Muscle of leg (tissue), 11 donors: ENCODE results near the gene STK24. TPM values are rescaled to one million over a fixed set of nuclear protein-coding genes. Genes with fewer than 3 reads are reported as not detected.

Source experiments
- DNase-seq: peaks from one replicate; pipeline ENCODE4 v3.0.0; 2013
- H3K27ac ChIP-seq: one replicate; pipeline ENCODE4 v1.5.1; 2013; ENCODE audit warnings: mild to moderate bottlenecking, low read length, control low read depth
- H3K27me3 ChIP-seq: one replicate; pipeline ENCODE4 v1.6.1; 2013; ENCODE audit warnings: low read length; ENCODE audit not compliant: control insufficient read depth, insufficient read depth
- H3K36me3 ChIP-seq: one replicate; pipeline ENCODE4 v1.6.1; 2013; ENCODE audit warnings: low read length; ENCODE audit not compliant: control insufficient read depth, insufficient read depth
- H3K4me1 ChIP-seq: one replicate; pipeline ENCODE4 v1.6.1; 2013; ENCODE audit warnings: low read length; ENCODE audit not compliant: control insufficient read depth, insufficient read depth
- H3K4me3 ChIP-seq: one replicate; pipeline ENCODE4 v1.5.1; 2013; ENCODE audit warnings: low read length, control low read depth
- H3K9me3 ChIP-seq: replicated peaks from 2 replicates; pipeline ENCODE4 v1.6.1; 2013; ENCODE audit warnings: low read depth, low read length; ENCODE audit not compliant: control insufficient read depth
- WGBS: methylation state at CpG from one replicate; pipeline ENCODE4 v1.1.5; 2013; ENCODE audit warnings: missing lambda C conversion rate; ENCODE audit not compliant: insufficient coverage; 5-methylcytosine and 5-hydroxymethylcytosine counted together
- polyA plus RNA-seq, 8 donors: library from polyadenylated mRNA; unstranded; fragments of 120-200 nt; gene quantifications; one replicate each; pipeline versions ENCODE4 v1.2.1 to v1.2.3, GENCODE V29; 2013; ENCODE audit warnings: inconsistent platforms in 1 of 8, low replicate concordance in 1 of 8; ENCODE audit not compliant: insufficient read length in 8 of 8, insufficient read depth in 1 of 8
- total RNA-seq: library from RNA; stranded (reverse); fragments of 120-200 nt; gene quantifications from one replicate; pipeline ENCODE4 v1.2.4, GENCODE V29; 2013

The STK24 gene
- total and polyA plus RNA-seq, 9 donors = 36.2 to 61.8 (median 44.1) TPM

DNA sequence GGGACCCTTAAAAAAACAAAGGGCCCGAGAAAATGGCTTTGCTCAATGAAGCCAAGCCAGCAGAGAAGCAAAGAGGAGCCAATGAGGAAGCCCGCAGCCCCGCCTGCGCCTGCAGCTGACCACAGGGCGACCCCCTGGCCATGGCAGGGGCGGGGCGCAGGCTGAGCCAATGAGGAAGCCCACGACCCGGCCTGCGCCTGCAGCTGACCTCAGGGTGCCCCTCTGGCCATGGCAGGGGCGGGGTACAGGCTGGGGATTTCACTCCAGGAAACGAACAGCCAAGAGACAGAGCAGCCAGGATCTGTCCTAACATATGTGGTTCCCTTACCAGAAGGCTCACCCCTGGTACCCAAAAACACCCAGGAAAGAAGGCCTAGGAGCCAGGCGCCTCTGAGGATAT, 101.4 kb downstream of the STK24 start:
- peaks cover 32% of the 10 kb centered on the region for H3K36me3 ChIP-seq
- no peak overlapping the region for H3K27ac ChIP-seq
- H3K9me3 ChIP-seq = no peaks in the 10 kb centered on the region
- WGBS = 59% methylated on average over 11 of the region's 13 CpGs
- peaks cover 33% of the 10 kb centered on the region for H3K4me1 ChIP-seq
- H3K27me3 ChIP-seq = no peaks in the 10 kb centered on the region
- no peak for DNase-seq
- no peak overlapping the region for H3K4me3 ChIP-seq

DNA sequence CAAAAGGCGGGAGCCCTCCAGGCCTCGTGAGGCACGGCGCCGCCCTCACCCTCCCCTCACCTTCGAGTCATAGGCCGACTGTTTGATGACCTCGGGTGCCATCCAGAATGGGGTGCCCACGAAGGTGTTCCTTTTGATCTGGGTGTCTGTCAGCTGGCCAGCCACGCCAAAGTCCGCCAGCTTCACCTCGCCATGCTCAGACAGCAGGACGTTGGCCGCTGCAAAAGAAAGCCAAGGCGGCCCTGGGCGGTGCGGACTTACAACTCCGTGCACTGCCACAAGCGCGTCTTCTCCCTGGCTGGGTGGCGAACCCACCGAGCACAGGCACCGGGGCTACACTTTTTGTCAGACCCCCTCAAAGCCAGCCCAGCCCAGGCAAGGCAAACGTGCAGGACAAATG, 102.1 kb downstream of the STK24 start:
- H3K27me3 ChIP-seq = no peaks in the 10 kb centered on the region
- H3K27ac ChIP-seq = no peak overlapping the region
- WGBS = 89% methylated on average over 24 of the region's 24 CpGs
- H3K9me3 ChIP-seq = no peaks in the 10 kb centered on the region
- H3K4me1 ChIP-seq = peaks cover 32% of the 10 kb centered on the region
- no peak overlapping the region for H3K4me3 ChIP-seq
- no peak for DNase-seq
- peaks cover 32% of the 10 kb centered on the region for H3K36me3 ChIP-seq

DNA sequence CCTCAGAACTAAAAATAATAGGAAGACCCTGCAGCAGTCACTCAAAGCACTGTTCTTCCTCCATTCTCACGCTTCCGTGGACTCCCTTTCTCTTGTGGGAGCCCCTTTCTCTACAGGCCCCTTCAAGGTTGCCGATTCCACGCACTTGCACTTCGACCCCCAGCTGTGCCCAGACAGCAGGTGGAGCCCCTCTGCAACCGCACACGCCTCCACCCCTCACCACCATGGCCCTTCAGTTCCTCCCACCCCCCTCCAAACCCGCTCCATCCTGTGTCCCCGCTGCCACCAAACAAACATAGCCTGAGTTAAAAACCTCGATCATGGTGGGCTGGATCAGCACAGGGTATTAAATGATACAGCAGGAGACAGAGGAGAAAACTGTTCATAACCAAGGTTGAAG, 102.6 kb downstream of the STK24 start:
- Histone ChIP-seq H3K4me3 (no peak overlapping the region), H3K4me1 (peaks cover 31% of the 10 kb centered on the region), H3K27ac (no peak overlapping the region), H3K9me3 (no peaks in the 10 kb centered on the region), H3K36me3 (peaks cover 35% of the 10 kb centered on the region), H3K27me3 (no peaks in the 10 kb centered on the region)
- WGBS = 86% methylated on average over 8 of the region's 10 CpGs
- DNase-seq = no peak

DNA sequence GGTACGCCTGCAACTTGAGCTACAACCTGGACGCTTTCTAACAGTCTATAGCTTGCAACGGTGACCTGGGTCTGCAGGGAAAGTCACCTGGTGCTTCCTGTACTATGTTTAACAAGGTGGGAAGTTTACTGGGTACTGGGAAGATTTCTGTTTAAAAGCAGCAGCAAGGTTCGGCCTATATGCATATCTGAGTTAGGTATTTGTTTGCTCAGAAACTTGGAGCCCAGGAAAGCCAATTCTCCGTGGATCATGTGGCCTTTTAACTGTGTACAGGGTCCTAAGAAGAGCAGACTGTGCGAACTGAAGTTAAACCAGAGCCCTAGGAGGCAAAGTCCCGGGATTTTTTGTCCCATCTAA, 103.1 kb downstream of the STK24 start:
- no peak overlapping the region for H3K27ac ChIP-seq

GRCh38 chr13:98473135-98473787, 103.6 kb downstream of the STK24 start:
- H3K36me3 ChIP-seq = peaks cover 37% of the 10 kb centered on the region
- H3K27me3 ChIP-seq = no peaks in the 10 kb centered on the region
- WGBS = 77% methylated on average over 5 of the region's 5 CpGs
- no peak overlapping the region for H3K27ac ChIP-seq
- no peaks in the 10 kb centered on the region for H3K9me3 ChIP-seq
- no peak overlapping the region for H3K4me3 ChIP-seq
- no peak for DNase-seq
- peaks cover 34% of the 10 kb centered on the region for H3K4me1 ChIP-seq

More for the DNA sequence above, 103.1 kb downstream of the STK24 start:
- Histone ChIP-seq H3K27me3 (no peaks in the 10 kb centered on the region), H3K4me1 (peaks cover 33% of the 10 kb centered on the region), H3K36me3 (peaks cover 37% of the 10 kb centered on the region), H3K4me3 (no peak overlapping the region), H3K9me3 (no peaks in the 10 kb centered on the region)
- 85% methylated on average over 5 of the region's 7 CpGs for WGBS
- no peak for DNase-seq

DNA sequence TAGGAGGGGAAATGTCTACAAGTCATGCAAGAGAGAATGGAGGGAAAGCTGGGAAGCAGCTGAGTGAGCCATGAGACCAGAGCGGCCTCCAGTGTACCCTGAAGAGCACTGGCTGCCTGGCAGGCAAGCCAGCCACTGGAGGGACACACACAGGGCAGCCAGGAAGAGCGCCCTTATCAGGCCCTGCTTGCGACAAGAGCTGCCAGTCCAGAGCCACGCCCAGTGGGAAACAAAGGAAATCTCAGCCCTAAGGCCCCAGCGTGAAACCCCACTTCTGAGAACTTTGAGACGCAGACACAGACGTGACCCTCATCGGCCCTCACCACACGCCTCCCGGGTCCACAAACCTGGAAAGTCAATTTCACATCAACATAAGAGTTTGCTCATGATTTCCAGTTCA, 105.0 kb downstream of the STK24 start:
- H3K36me3 ChIP-seq = peaks cover 37% of the 10 kb centered on the region
- 82% methylated on average over 10 of the region's 10 CpGs for WGBS
- H3K4me1 ChIP-seq = peaks cover 30% of the 10 kb centered on the region
- no peak overlapping the region for H3K4me3 ChIP-seq
- no peak overlapping the region for H3K27ac ChIP-seq
- DNase-seq = no peak
- no peaks in the 10 kb centered on the region for H3K27me3 ChIP-seq
- no peaks in the 10 kb centered on the region for H3K9me3 ChIP-seq

- Histone ChIP-seq H3K36me3 (peaks cover 40% of the 10 kb centered on the region), H3K27me3 (no peaks in the 10 kb centered on the region), H3K9me3 (no peaks in the 10 kb centered on the region), H3K4me1 (peaks cover 21% of the 10 kb centered on the region), H3K27ac (no peak overlapping the region), H3K4me3 (no peak overlapping the region)
- no peak for DNase-seq
- 85% methylated on average over 4 of the region's 6 CpGs for WGBS
Measured at GRCh38 chr13:98470920-98471319, 106.0 kb downstream of the STK24 start.

- no peak overlapping the region for H3K4me3 ChIP-seq
- no peak for DNase-seq
- H3K4me1 ChIP-seq = peaks cover 16% of the 10 kb centered on the region
- H3K36me3 ChIP-seq = peaks cover 40% of the 10 kb centered on the region
- WGBS = 86% methylated on average over 9 of the region's 20 CpGs
- no peaks in the 10 kb centered on the region for H3K27me3 ChIP-seq
- no peak overlapping the region for H3K27ac ChIP-seq
- H3K9me3 ChIP-seq = no peaks in the 10 kb centered on the region
Measured at GRCh38 chr13:98468929-98469328, 108.0 kb downstream of the STK24 start.

GRCh38 chr13:98468361-98468760, 108.5 kb downstream of the STK24 start:
- 44% methylated on average over 2 of the region's 3 CpGs for WGBS
- peaks cover 40% of the 10 kb centered on the region for H3K36me3 ChIP-seq
- H3K27ac ChIP-seq = no peak overlapping the region
- no peaks in the 10 kb centered on the region for H3K27me3 ChIP-seq
- H3K4me3 ChIP-seq = no peak overlapping the region
- H3K4me1 ChIP-seq = peaks cover 22% of the 10 kb centered on the region
- H3K9me3 ChIP-seq = no peaks in the 10 kb centered on the region
- peak; percentile 71 for DNase-seq

DNA sequence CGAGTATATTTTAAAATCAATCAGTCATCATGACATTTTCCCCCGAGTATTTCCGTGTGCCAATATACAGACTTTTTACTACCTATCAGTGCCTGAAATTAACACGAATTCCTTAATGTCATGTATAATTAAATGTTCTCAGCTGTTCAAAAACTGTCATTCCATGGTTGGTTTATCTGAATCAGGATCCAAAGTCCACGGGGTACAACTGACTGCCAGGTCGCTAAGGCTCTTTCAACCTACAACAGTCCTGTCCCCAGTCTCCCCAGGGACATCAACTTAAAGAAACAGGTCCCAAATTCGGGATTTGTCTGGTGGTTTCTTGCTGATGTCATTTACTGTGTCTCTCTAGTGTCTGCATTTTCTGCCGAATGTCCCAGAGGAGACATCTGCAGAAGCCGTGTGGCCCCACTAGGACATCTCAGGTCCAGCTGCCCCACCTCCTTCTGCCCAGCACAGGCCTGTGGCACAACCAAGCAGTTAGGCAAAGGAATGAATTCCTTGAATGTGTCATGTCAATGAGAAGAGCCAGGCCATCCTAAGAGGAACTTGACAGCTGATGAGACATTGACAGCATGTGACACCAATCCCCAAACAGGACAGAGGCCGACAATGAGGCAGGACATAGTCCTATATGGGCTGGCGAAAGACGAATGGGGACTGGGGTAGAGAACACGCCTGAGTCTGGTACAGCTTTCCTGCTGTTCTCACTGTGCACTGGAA, 109.5 kb downstream of the STK24 start:
- WGBS = 77% methylated on average over 4 of the region's 13 CpGs
- Histone ChIP-seq H3K9me3 (no peaks in the 10 kb centered on the region), H3K4me3 (no peak overlapping the region), H3K27me3 (no peaks in the 10 kb centered on the region), H3K36me3 (peaks cover 48% of the 10 kb centered on the region), H3K4me1 (peaks cover 31% of the 10 kb centered on the region), H3K27ac (no peak overlapping the region)
- DNase-seq = no peak
